Chondrocyte (in vitro differentiated cells): ENCODE data around the gene GPLD1. TPM values are rescaled to one million over a fixed set of nuclear protein-coding genes. Genes with fewer than 3 reads are reported as not detected.

ENCODE experiments used
- DNase-seq: peaks from one replicate; pipeline ENCODE4 v3.0.0; 2021; ENCODE audit warnings: mixed read lengths, low spot score
- H3K27ac Mint-ChIP-seq: one replicate; pipeline ENCODE4 v1.8.0; 2021; ENCODE audit warnings: mild to moderate bottlenecking, moderate library complexity, mixed read lengths; ENCODE audit not compliant: unreplicated experiment
- H3K27me3 Mint-ChIP-seq: 2 replicates; pipeline ENCODE4 v1.8.0; 2021; ENCODE audit warnings: low read depth, mixed read lengths
- H3K36me3 Mint-ChIP-seq: 2 replicates; pipeline ENCODE4 v1.8.0; 2021; ENCODE audit warnings: low read depth, mixed read lengths
- H3K4me1 Mint-ChIP-seq: 2 replicates; pipeline ENCODE4 v1.8.0; 2021; ENCODE audit warnings: low read depth, mild to moderate bottlenecking, mixed read lengths
- H3K4me3 Mint-ChIP-seq: one replicate; pipeline ENCODE4 v1.8.0; 2021; ENCODE audit warnings: mild to moderate bottlenecking, moderate library complexity, mixed read lengths; ENCODE audit not compliant: unreplicated experiment
- H3K9me3 Mint-ChIP-seq: 2 replicates; pipeline ENCODE4 v1.8.0; 2021; ENCODE audit warnings: low read depth, mixed read lengths
- CTCF ChIP-seq: fragments of 200-600 bp; sonication (generic); IDR thresholded peaks from 2 replicates; pipeline ENCODE4 v1.5.0; 2021; ENCODE audit warnings: antibody characterized with exemption, mild to moderate bottlenecking, moderate library complexity
- total RNA-seq: library from RNA; stranded (reverse); gene quantifications from 3 replicates; pipeline ENCODE4 v1.2.1, GENCODE V29; 2021

The GPLD1 gene
- total RNA-seq, 1 donor from 2014 or later, result 4.2 TPM

- no peak for TF ChIP-seq CTCF
- Mint-ChIP-seq H3K4me1 (peaks cover 20% of the 10 kb centered on the region), H3K4me3 (no peak overlapping the region), H3K27me3 (no peaks in the 10 kb centered on the region), H3K9me3 (no peaks in the 10 kb centered on the region), H3K36me3 (no peaks in the 10 kb centered on the region), H3K27ac (no peak overlapping the region)
- no peak for DNase-seq
Observed at GRCh38 chr6:24430086-24430485, 59.3 kb downstream of the GPLD1 start.

GRCh38 chr6:24429146-24429545, 60.2 kb downstream of the GPLD1 start:
- no peaks in the 10 kb centered on the region for H3K27me3 Mint-ChIP-seq
- TF ChIP-seq CTCF, result no peak
- no peak for DNase-seq
- peaks cover 20% of the 10 kb centered on the region for H3K4me1 Mint-ChIP-seq
- peaks cover 9% of the 10 kb centered on the region for H3K36me3 Mint-ChIP-seq
- no peak overlapping the region for H3K4me3 Mint-ChIP-seq
- no peaks in the 10 kb centered on the region for H3K9me3 Mint-ChIP-seq
- peak overlapping the region; percentile 91 for H3K27ac Mint-ChIP-seq

- Mint-ChIP-seq H3K4me1 (peaks cover 20% of the 10 kb centered on the region), H3K4me3 (no peak overlapping the region), H3K9me3 (no peaks in the 10 kb centered on the region), H3K36me3 (peaks cover 9% of the 10 kb centered on the region), H3K27me3 (no peaks in the 10 kb centered on the region), H3K27ac (peak overlapping the region; percentile 91)
- DNase-seq, result no peak
- no peak for TF ChIP-seq CTCF
Observed at GRCh38 chr6:24428615-24429014, 60.8 kb downstream of the GPLD1 start.

- Mint-ChIP-seq H3K4me3 (no peak overlapping the region), H3K27ac (peak overlapping the region; percentile 14), H3K4me1 (peaks cover 20% of the 10 kb centered on the region), H3K9me3 (no peaks in the 10 kb centered on the region), H3K27me3 (no peaks in the 10 kb centered on the region), H3K36me3 (peaks cover 17% of the 10 kb centered on the region)
- TF ChIP-seq CTCF, result no peak
- no peak for DNase-seq
Observed at GRCh38 chr6:24426729-24427446, 62.5 kb downstream of the GPLD1 start.

- Mint-ChIP-seq H3K4me1 (peaks cover 20% of the 10 kb centered on the region), H3K27ac (no peak overlapping the region), H3K27me3 (no peaks in the 10 kb centered on the region), H3K4me3 (no peak overlapping the region), H3K36me3 (peaks cover 26% of the 10 kb centered on the region), H3K9me3 (no peaks in the 10 kb centered on the region)
- no peak for DNase-seq
- TF ChIP-seq CTCF, result no peak
Observed at GRCh38 chr6:24425091-24425490, 64.3 kb downstream of the GPLD1 start.
